AG10803 (cell line): ENCODE data around the gene TBC1D9B.
A peak's percentile ranks its signal among the peaks of the same experiment; 100 is the strongest.

Source experiments
- DNase-seq: peaks from one replicate; pipeline ENCODE4 v3.0.0; 2010; ENCODE audit warnings: low read depth
- H3K4me3 ChIP-seq: 2 replicates; pipeline ENCODE4 v1.5.1; 2011; ENCODE audit warnings: mild to moderate bottlenecking, low read length, control low read depth
- CTCF ChIP-seq: conservative IDR thresholded peaks from 2 replicates; pipeline ENCODE4 v1.5.1; 2011; ENCODE audit warnings: mild to moderate bottlenecking, low read length, control low read depth, inconsistent platforms

Gene TBC1D9B

GRCh38 chr5:179864686-179865085 lies 43.0 kb downstream of the TBC1D9B start:
- no peak overlapping the region for H3K4me3 ChIP-seq
- no peak for TF ChIP-seq CTCF
- no peak for DNase-seq

GRCh38 chr5:179863449-179864085 lies 44.1 kb downstream of the TBC1D9B start:
- no peak for DNase-seq
- no peak overlapping the region for H3K4me3 ChIP-seq
- TF ChIP-seq CTCF, result no peak

GRCh38 chr5:179862891-179863290 lies 44.8 kb downstream of the TBC1D9B start:
- no peak for DNase-seq
- no peak for TF ChIP-seq CTCF
- H3K4me3 ChIP-seq, result no peak overlapping the region

GRCh38 chr5:179862296-179862695 lies 45.4 kb downstream of the TBC1D9B start:
- TF ChIP-seq CTCF, result no peak
- H3K4me3 ChIP-seq, result no peak overlapping the region
- no peak for DNase-seq

- no peak for DNase-seq
- no peak for TF ChIP-seq CTCF
- H3K4me3 ChIP-seq, result peak overlapping the region; percentile 91; the same call in 1 of the 2 replicates
Observed at GRCh38 chr5:179860301-179860700, 47.4 kb downstream of the TBC1D9B start.

GRCh38 chr5:179858586-179859427 lies 48.9 kb downstream of the TBC1D9B start, which contains the start of gene MRNIP:
TSS of gene MRNIP (minus strand) at chr5:179858817. CDS start at chr5:179858796, 21 bp downstream.
- H3K4me3 ChIP-seq, result peak within 1 kb of the TSS; percentile 91
- 0 out of 2 replicates have a peak, but pooled peaks have one; percentile 11 for TF ChIP-seq CTCF
- peak; percentile 92 for DNase-seq

GRCh38 chr5:179858241-179858585 lies 49.5 kb downstream of the TBC1D9B start:
- TF ChIP-seq CTCF, result no peak
- no peak for DNase-seq
- peak overlapping the region; percentile 91 for H3K4me3 ChIP-seq
